Endothelial cell of umbilical vein (primary cell): ENCODE results near the gene WDR76. TPM values are rescaled to one million over a fixed set of nuclear protein-coding genes. Genes with fewer than 3 reads are reported as not detected.

Source experiments
- BruUV-seq: library from RNA; stranded (reverse); fragments of 400-500 nt; replicated peaks from 2 replicates; lab custom pipeline; 2021; lab: Mats Ljungman, UMichigan
- CTCF ChIA-PET: fragments of 300-600, 350-600 bp; sonication (Branson Sonifier 250); formaldehyde crosslinking; loops from one replicate; lab custom pipeline; 2021; ENCODE audit warnings: antibody characterized with exemption, inconsistent platforms; lab: Charles Lee
- POLR2A ChIA-PET: fragments of 300-600, 350-600 bp; sonication (Branson Sonifier 250); formaldehyde crosslinking; loops from one replicate; lab custom pipeline; 2021; ENCODE audit warnings: antibody characterized with exemption, inconsistent platforms; lab: Charles Lee
- DNase-seq: peaks from one replicate; pipeline ENCODE4 v3.0.0-alpha.2; 2011; ENCODE audit warnings: low read depth, low spot score
- FAIRE-seq: peaks from 2 replicates; lab custom pipeline; 2011; peaks lifted over from hg19 to GRCh38; lab: Jason Lieb, UNC
- H2AFZ ChIP-seq: 2 replicates; pipeline ENCODE4 v1.6.0; 2012; ENCODE audit warnings: low read depth, low read length, control low read depth, inconsistent platforms
- H3K27ac ChIP-seq: 2 replicates; pipeline ENCODE4 v1.5.1; 2011; ENCODE audit warnings: low read depth, mild to moderate bottlenecking, control low read depth, low read length, moderate library complexity; ENCODE audit not compliant: insufficient read depth
- H3K27me3 ChIP-seq, 2 experiments: 2 replicates each; pipeline versions ENCODE4 v1.6.0 to v1.6.1; 2011; ENCODE audit warnings: low read length in 2 of 2, mixed read lengths in 1 of 2; ENCODE audit not compliant: control insufficient read depth in 2 of 2, insufficient read depth in 2 of 2
- H3K36me3 ChIP-seq, 2 experiments: 2 replicates in 1 of 2; 3 replicates in 1 of 2; pipeline ENCODE4 v1.5.1; 2011; ENCODE audit warnings: low read length in 2 of 2, mild to moderate bottlenecking in 1 of 2, moderate library complexity in 1 of 2; ENCODE audit not compliant: control insufficient read depth in 2 of 2, insufficient read depth in 2 of 2; ENCODE audit errors: extremely low read depth in 1 of 2
- H3K4me1 ChIP-seq: 3 replicates; pipeline ENCODE4 v1.5.1; 2011; ENCODE audit warnings: mild to moderate bottlenecking, low read length; ENCODE audit not compliant: control insufficient read depth, insufficient read depth; ENCODE audit errors: extremely low read depth
- H3K4me2 ChIP-seq: 2 replicates; pipeline ENCODE4 v1.6.1; 2011; ENCODE audit warnings: low read length, control low read depth, mixed read lengths; ENCODE audit not compliant: insufficient read depth
- H3K4me3 ChIP-seq, 3 experiments: fragments of 200-600 bp in 1 of 3; sonication (generic), shearing (Covaris generic) in 1 of 3; replicated peaks in 1 of 3; 2 replicates each; pipeline ENCODE4 v1.5.1; 2011 to 2016; ENCODE audit warnings: control low read depth in 3 of 3, low read length in 3 of 3, mild to moderate bottlenecking in 2 of 3, inconsistent platforms in 1 of 3, low read depth in 1 of 3, moderate library complexity in 1 of 3; ENCODE audit not compliant: insufficient read depth in 1 of 3
- H3K79me2 ChIP-seq: 2 replicates; pipeline ENCODE4 v1.6.0; 2012; ENCODE audit warnings: low read length, inconsistent platforms; ENCODE audit not compliant: control insufficient read depth, insufficient read depth
- H3K9ac ChIP-seq: replicated peaks from 2 replicates; pipeline ENCODE3; 2011; ENCODE audit warnings: low read length, control low read depth; ENCODE audit not compliant: insufficient read depth; ENCODE audit errors: extremely low read depth
- H3K9me1 ChIP-seq: replicated peaks from 3 replicates; pipeline ENCODE4 v1.6.0; 2011; ENCODE audit warnings: mild to moderate bottlenecking, low read length; ENCODE audit not compliant: control insufficient read depth, insufficient read depth; ENCODE audit errors: extremely low read depth
- H3K9me3 ChIP-seq: replicated peaks from 2 replicates; pipeline ENCODE4 v1.5.1; 2012; ENCODE audit warnings: low read length, inconsistent platforms; ENCODE audit not compliant: control insufficient read depth, insufficient read depth
- H4K20me1 ChIP-seq: replicated peaks from 2 replicates; pipeline ENCODE3; 2011; ENCODE audit warnings: mild to moderate bottlenecking, low read length; ENCODE audit not compliant: control insufficient read depth, insufficient read depth; ENCODE audit errors: extremely low read depth
- EZH2 ChIP-seq: IDR thresholded peaks from 2 replicates; pipeline ENCODE4 v1.6.1; 2012; ENCODE audit warnings: borderline replicate concordance, low read depth, mild to moderate bottlenecking, moderate library complexity, low read length, inconsistent platforms; ENCODE audit not compliant: severe bottlenecking
- FOS ChIP-seq: IDR thresholded peaks from 2 replicates; pipeline ENCODE4 v1.6.1; 2011; ENCODE audit warnings: mild to moderate bottlenecking, low read length, moderate library complexity, borderline replicate concordance; ENCODE audit not compliant: insufficient read depth
- GATA2 ChIP-seq: IDR thresholded peaks from 2 replicates; pipeline ENCODE4 v1.7.0; 2011; ENCODE audit warnings: low read depth, mild to moderate bottlenecking, moderate library complexity, mixed read lengths, low read length; ENCODE audit not compliant: insufficient read length, insufficient read depth
- JUN ChIP-seq: IDR thresholded peaks from 2 replicates; pipeline ENCODE4 v1.6.1; 2011; ENCODE audit warnings: borderline replicate concordance, low read depth; ENCODE audit not compliant: insufficient read length, insufficient read depth
- MYC ChIP-seq: IDR thresholded peaks from one replicate; pipeline ENCODE4 v1.6.1; 2011; ENCODE audit warnings: mild to moderate bottlenecking, low read depth, low read length
- POLR2A ChIP-seq: IDR thresholded peaks from 2 replicates; pipeline ENCODE4 v1.6.1; 2012; ENCODE audit warnings: low read depth, mild to moderate bottlenecking, control low read depth, low read length
- POLR2AphosphoS5 ChIP-seq: IDR thresholded peaks from 2 replicates; pipeline ENCODE4 v1.6.1; 2012; ENCODE audit warnings: low read depth, mild to moderate bottlenecking, control low read depth, low read length, moderate library complexity; ENCODE audit not compliant: insufficient read depth
- dilution Hi-C: fragments of 300-500 bp; cut with MboI; formaldehyde crosslinking; loops from one replicate; pipeline ENCODE4 v1.15.0; 2019; ENCODE audit warnings: low sequenced_read_pairs; ENCODE audit not compliant: extremely low pct_ligation_motif_present
- intact Hi-C: fragments of 100-400 bp; cut with micrococcal nuclease; formaldehyde crosslinking; loops from one replicate; pipeline ENCODE4 v1.10.0; 2022
- polyA plus RNA-seq, 4 experiments: library from polyadenylated mRNA; depleted of rRNA in 3 of 4; stranded (reverse) in 3 of 4; unstranded in 1 of 4; fragments of >200 nt; gene quantifications; 2 replicates each; pipeline versions ENCODE4 v1.2.1 to v1.2.3, GENCODE V29; 2011 to 2012; ENCODE audit warnings: missing spikeins in 1 of 4
- total RNA-seq: library from RNA; stranded (reverse); gene quantifications from 2 replicates; pipeline ENCODE4 v1.2.3, GENCODE V29; 2021
- TF ChIP-seq, protein P1 (sequence below), 2 donors: IDR thresholded peaks; 1 replicate in 1 of 2; 2 replicates in 1 of 2; pipeline ENCODE4 v1.5.1; 2011; ENCODE audit warnings: low read length in 2 of 2, mild to moderate bottlenecking in 2 of 2, moderate library complexity in 2 of 2, control low read depth in 1 of 2, inconsistent platforms in 1 of 2, low read depth in 1 of 2; ENCODE audit not compliant: insufficient read depth in 1 of 2; ENCODE audit errors: extremely low read depth in 1 of 2
- TF ChIP-seq, protein P2 (sequence below): IDR thresholded peaks from 2 replicates; pipeline ENCODE4 v1.6.1; 2011; ENCODE audit not compliant: insufficient read depth, insufficient read length

Gene WDR76
- total and polyA plus RNA-seq, 2 donors (not counting 3 experiments of a cell fraction or from before 2014, with no cell fraction given) = 3.1 to 25.2 TPM

DNA sequence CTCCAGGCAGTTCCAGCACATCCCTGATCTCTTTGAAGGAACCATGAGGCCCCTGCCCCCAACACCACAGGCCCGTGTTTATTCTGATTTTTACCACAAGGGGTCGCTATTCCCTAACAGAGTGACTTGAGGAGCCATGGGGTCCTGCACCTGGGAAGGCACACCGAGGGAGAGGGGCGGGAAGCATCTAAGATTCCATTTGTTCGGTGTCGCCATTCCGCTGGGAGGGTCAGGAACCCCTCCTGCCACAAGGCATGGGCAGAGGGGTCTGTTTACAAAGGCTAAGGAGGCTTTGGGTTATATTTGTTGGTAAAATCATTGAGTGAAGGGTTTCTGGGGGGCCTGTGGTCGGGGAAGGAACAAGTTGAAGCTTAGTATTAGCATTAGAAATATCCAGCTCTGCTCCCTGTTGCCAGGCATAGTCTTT, 77.1 kb downstream of the WDR76 start:
- peak; percentile 69 for FAIRE-seq
- DNase-seq = peak; percentile 71
- no peaks in the 10 kb centered on the region for H3K9me3 ChIP-seq
- no peak overlapping the region for H3K27ac ChIP-seq
- H3K9me1 ChIP-seq = no peaks in the 10 kb centered on the region
- H3K9ac ChIP-seq = no peak overlapping the region
- CTCF ChIA-PET = interaction anchor here (0.6 to 4.5 kb wide), 27 partner anchors 10 to 598 kb away, joined by 3 to 48 read pairs (median 4); partner anchors contain the start of genes CTDSPL2 and FRMD5
- peak overlapping the region; percentile 67 for H2AFZ ChIP-seq
- no peak overlapping the region for H3K4me3 ChIP-seq
- no TSS peak for BruUV-seq
- dilution Hi-C loops (no loop called here), intact Hi-C loops (loop anchor here (1.0 to 2.0 kb wide), 5 partner anchors 162 to 633 kb away; partner anchors contain the start of gene EIF3J)
- no peaks in the 10 kb centered on the region for H3K79me2 ChIP-seq
- no peak for TF ChIP-seq JUN
- TF ChIP-seq, protein P1, sequence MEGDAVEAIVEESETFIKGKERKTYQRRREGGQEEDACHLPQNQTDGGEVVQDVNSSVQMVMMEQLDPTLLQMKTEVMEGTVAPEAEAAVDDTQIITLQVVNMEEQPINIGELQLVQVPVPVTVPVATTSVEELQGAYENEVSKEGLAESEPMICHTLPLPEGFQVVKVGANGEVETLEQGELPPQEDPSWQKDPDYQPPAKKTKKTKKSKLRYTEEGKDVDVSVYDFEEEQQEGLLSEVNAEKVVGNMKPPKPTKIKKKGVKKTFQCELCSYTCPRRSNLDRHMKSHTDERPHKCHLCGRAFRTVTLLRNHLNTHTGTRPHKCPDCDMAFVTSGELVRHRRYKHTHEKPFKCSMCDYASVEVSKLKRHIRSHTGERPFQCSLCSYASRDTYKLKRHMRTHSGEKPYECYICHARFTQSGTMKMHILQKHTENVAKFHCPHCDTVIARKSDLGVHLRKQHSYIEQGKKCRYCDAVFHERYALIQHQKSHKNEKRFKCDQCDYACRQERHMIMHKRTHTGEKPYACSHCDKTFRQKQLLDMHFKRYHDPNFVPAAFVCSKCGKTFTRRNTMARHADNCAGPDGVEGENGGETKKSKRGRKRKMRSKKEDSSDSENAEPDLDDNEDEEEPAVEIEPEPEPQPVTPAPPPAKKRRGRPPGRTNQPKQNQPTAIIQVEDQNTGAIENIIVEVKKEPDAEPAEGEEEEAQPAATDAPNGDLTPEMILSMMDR (IDR thresholded peaks at IDR 0.05; ENCODE audit: extremely low read depth in 1 of 2, insufficient read depth in 1 of 2, low read depth in 1 of 2, low read length in 2 of 2) = peak; percentile 62 to 81
- no peak for TF ChIP-seq POLR2AphosphoS5
- TF ChIP-seq MYC = no peak
- peaks cover 5 to 19% of the 10 kb centered on the region in 2 experiments for H3K36me3 ChIP-seq
- POLR2A ChIA-PET = no interaction called here
- no peaks in the 10 kb centered on the region for H3K4me1 ChIP-seq
- no peaks in the 10 kb centered on the region for H4K20me1 ChIP-seq
- H3K4me2 ChIP-seq = no peak overlapping the region
- no peaks in the 10 kb centered on the region for H3K27me3 ChIP-seq

GRCh38 chr15:43905755-43906154, 79.0 kb downstream of the WDR76 start:
- H3K4me1 ChIP-seq = peaks cover 3% of the 10 kb centered on the region
- dilution Hi-C loops = no loop called here
- intact Hi-C loops = loop anchor here (2.0 kb wide), 1 partner anchor 225 kb away; no protein-coding TSS in a partner anchor
- H3K27ac ChIP-seq = no peak overlapping the region
- H3K9me1 ChIP-seq = no peaks in the 10 kb centered on the region
- H2AFZ ChIP-seq = no peak overlapping the region
- peaks cover 5 to 13% of the 10 kb centered on the region in 2 experiments for H3K36me3 ChIP-seq
- H3K79me2 ChIP-seq = no peaks in the 10 kb centered on the region
- FAIRE-seq (no peak), DNase-seq (no peak)
- no peak overlapping the region for H3K4me3 ChIP-seq
- no peak overlapping the region for H3K4me2 ChIP-seq
- no TSS peak for BruUV-seq
- no peaks in the 10 kb centered on the region for H3K27me3 ChIP-seq
- no peak for TF ChIP-seq GATA2
- TF ChIP-seq, protein P2, sequence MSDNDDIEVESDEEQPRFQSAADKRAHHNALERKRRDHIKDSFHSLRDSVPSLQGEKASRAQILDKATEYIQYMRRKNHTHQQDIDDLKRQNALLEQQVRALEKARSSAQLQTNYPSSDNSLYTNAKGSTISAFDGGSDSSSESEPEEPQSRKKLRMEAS = no peak
- TF ChIP-seq EZH2 = no peak
- TF ChIP-seq MYC = no peak
- TF ChIP-seq, protein P1 (IDR thresholded peaks at IDR 0.05; ENCODE audit: extremely low read depth in 1 of 2, insufficient read depth in 1 of 2, low read depth in 1 of 2, low read length in 2 of 2) = no peak
- no peak for TF ChIP-seq POLR2A
- TF ChIP-seq FOS = no peak
- TF ChIP-seq POLR2AphosphoS5 = no peak
- TF ChIP-seq JUN = no peak
- no peak overlapping the region for H3K9ac ChIP-seq
- H4K20me1 ChIP-seq = no peaks in the 10 kb centered on the region
- ChIA-PET POLR2A (no interaction called here), CTCF (no interaction called here)
- H3K9me3 ChIP-seq = no peaks in the 10 kb centered on the region
